ENCODE measurements around the gene KMT2E.

The KMT2E gene

GRCh38 chr7:104983578-104984539, 30.1 kb upstream of the KMT2E start:
- Histone ChIP-seq H3K27ac (ENCODE audit: low read length) (peak overlapping the region; percentile 89), H3K4me3 (ENCODE audit: low read depth in 1 of 2, low read length in 2 of 2) (peak overlapping the region; percentile 42 to 76), H3K36me3 (ENCODE audit: insufficient read depth, low read length) (no peaks in the 10 kb centered on the region; the same call in 1 of the 2 replicates), H4K20me1 (ENCODE audit: insufficient read depth, low read length) (peaks cover 15% of the 10 kb centered on the region), H2AFZ (ENCODE audit: low read depth, low read length) (peak overlapping the region; percentile 75), H3K9ac (ENCODE audit: low read depth, low read length) (peak overlapping the region; percentile 67), H3K4me2 (ENCODE audit: insufficient read depth, low read length) (peak overlapping the region; percentile 87), H3K27me3 (ENCODE audit: insufficient read depth, low read length, poor library complexity) (no peaks in the 10 kb centered on the region), H3K79me2 (ENCODE audit: insufficient read depth, low read length) (peaks cover 38% of the 10 kb centered on the region), H3K4me1 (ENCODE audit: insufficient read depth, low read length) (peaks cover 48% of the 10 kb centered on the region), H3K9me3 (ENCODE audit: insufficient read depth, low read length, severe bottlenecking) (no peaks in the 10 kb centered on the region)
- DNase-seq (peak; percentile 85), ATAC-seq (ENCODE audit: insufficient read depth, low read depth) (peak; percentile 90)
- TF ChIP-seq, protein P1, sequence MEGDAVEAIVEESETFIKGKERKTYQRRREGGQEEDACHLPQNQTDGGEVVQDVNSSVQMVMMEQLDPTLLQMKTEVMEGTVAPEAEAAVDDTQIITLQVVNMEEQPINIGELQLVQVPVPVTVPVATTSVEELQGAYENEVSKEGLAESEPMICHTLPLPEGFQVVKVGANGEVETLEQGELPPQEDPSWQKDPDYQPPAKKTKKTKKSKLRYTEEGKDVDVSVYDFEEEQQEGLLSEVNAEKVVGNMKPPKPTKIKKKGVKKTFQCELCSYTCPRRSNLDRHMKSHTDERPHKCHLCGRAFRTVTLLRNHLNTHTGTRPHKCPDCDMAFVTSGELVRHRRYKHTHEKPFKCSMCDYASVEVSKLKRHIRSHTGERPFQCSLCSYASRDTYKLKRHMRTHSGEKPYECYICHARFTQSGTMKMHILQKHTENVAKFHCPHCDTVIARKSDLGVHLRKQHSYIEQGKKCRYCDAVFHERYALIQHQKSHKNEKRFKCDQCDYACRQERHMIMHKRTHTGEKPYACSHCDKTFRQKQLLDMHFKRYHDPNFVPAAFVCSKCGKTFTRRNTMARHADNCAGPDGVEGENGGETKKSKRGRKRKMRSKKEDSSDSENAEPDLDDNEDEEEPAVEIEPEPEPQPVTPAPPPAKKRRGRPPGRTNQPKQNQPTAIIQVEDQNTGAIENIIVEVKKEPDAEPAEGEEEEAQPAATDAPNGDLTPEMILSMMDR (IDR thresholded peaks at IDR 0.05; ENCODE audit: borderline replicate concordance, extremely low read depth, low read length, poor library complexity, severe bottlenecking), result peak; percentile 63
- TF ChIP-seq EZH2 (IDR thresholded peaks at IDR 0.05; ENCODE audit: borderline replicate concordance, low read depth, low read length, severe bottlenecking), result no peak

- H3K27me3 ChIP-seq (ENCODE audit: insufficient read depth, low read length, poor library complexity), result no peaks in the 10 kb centered on the region
- ATAC-seq (ENCODE audit: insufficient read depth, low read depth), result no peak
- H3K4me1 ChIP-seq (ENCODE audit: insufficient read depth, low read length), result peaks cover 49% of the 10 kb centered on the region
These were observed 29.3 kb upstream of the KMT2E start for GRCh38 chr7:104984585-104985258.

DNA sequence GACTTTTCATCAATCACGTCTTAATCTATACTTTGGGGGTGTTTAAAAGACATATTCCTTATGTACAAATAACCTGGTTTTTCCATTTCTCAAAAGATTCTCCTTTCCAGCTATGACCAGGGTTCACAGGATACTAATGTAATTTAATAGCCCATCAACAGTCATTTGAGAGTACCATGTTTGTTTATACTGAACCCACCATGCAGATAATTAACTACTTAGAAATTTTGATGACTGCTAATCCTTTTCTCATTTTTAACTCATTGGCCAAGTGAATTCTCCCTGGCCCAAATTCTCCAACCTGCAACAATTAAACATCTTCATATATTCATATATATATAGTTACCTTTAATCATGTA, 28.8 kb upstream of the KMT2E start:
- Histone ChIP-seq H3K27ac (ENCODE audit: low read length) (no peak overlapping the region), H3K4me3 (ENCODE audit: low read depth in 1 of 2, low read length in 2 of 2) (peak overlapping the region in 1 of 2 experiments; percentile 76; a peak in 2 of 4 replicates), H3K79me2 (ENCODE audit: insufficient read depth, low read length) (peaks cover 34% of the 10 kb centered on the region), H3K9ac (ENCODE audit: low read depth, low read length) (peak overlapping the region; percentile 67), H3K36me3 (ENCODE audit: insufficient read depth, low read length) (peaks cover 3% of the 10 kb centered on the region; the same call in 1 of the 2 replicates), H3K4me1 (ENCODE audit: insufficient read depth, low read length) (peaks cover 49% of the 10 kb centered on the region), H3K27me3 (ENCODE audit: insufficient read depth, low read length, poor library complexity) (no peaks in the 10 kb centered on the region), H4K20me1 (ENCODE audit: insufficient read depth, low read length) (peaks cover 15% of the 10 kb centered on the region), H2AFZ (ENCODE audit: low read depth, low read length) (no peak overlapping the region), H3K9me3 (ENCODE audit: insufficient read depth, low read length, severe bottlenecking) (no peaks in the 10 kb centered on the region), H3K4me2 (ENCODE audit: insufficient read depth, low read length) (peak overlapping the region; percentile 87)
- no peak for DNase-seq
- no peak for TF ChIP-seq EZH2 (IDR thresholded peaks at IDR 0.05; ENCODE audit: borderline replicate concordance, low read depth, low read length, severe bottlenecking)
- TF ChIP-seq, protein P1 (IDR thresholded peaks at IDR 0.05; ENCODE audit: borderline replicate concordance, extremely low read depth, low read length, poor library complexity, severe bottlenecking), result no peak
- ATAC-seq (ENCODE audit: insufficient read depth, low read depth), result no peak

More at GRCh38 chr7:104984585-104985258, 29.3 kb upstream of the KMT2E start:
- DNase-seq, result no peak
- Histone ChIP-seq H3K4me3 (ENCODE audit: low read depth in 1 of 2, low read length in 2 of 2) (peak overlapping the region; percentile 42 to 76), H3K9ac (ENCODE audit: low read depth, low read length) (peak overlapping the region; percentile 67), H3K27ac (ENCODE audit: low read length) (peak overlapping the region; percentile 89), H3K9me3 (ENCODE audit: insufficient read depth, low read length, severe bottlenecking) (no peaks in the 10 kb centered on the region), H4K20me1 (ENCODE audit: insufficient read depth, low read length) (peaks cover 15% of the 10 kb centered on the region), H3K79me2 (ENCODE audit: insufficient read depth, low read length) (peaks cover 38% of the 10 kb centered on the region), H3K36me3 (ENCODE audit: insufficient read depth, low read length) (no peaks in the 10 kb centered on the region; the same call in 1 of the 2 replicates), H2AFZ (ENCODE audit: low read depth, low read length) (peak overlapping the region; percentile 75), H3K4me2 (ENCODE audit: insufficient read depth, low read length) (peak overlapping the region; percentile 87)
- TF ChIP-seq, protein P1 (IDR thresholded peaks at IDR 0.05; ENCODE audit: borderline replicate concordance, extremely low read depth, low read length, poor library complexity, severe bottlenecking), result no peak
- TF ChIP-seq EZH2 (IDR thresholded peaks at IDR 0.05; ENCODE audit: borderline replicate concordance, low read depth, low read length, severe bottlenecking), result no peak
